DND-41 (cell line): Measurements from ENCODE around the gene LAMC1.

Experiments
- ATAC-seq: fragments of 200-7000 bp; cut with Tn5 transposase; 3 replicates; pipeline ENCODE4 v1.9.1; 2021; ENCODE audit warnings: low read depth; ENCODE audit not compliant: insufficient read depth
- DNase-seq: peaks from one replicate; pipeline ENCODE4 v3.0.0-alpha.2; 2020
- H2AFZ ChIP-seq: 2 replicates; pipeline ENCODE4 v1.6.0; 2012; ENCODE audit warnings: low read depth, low read length
- H3K27ac ChIP-seq: 2 replicates; pipeline ENCODE4 v1.5.1; 2012; ENCODE audit warnings: low read length, inconsistent platforms
- H3K27me3 ChIP-seq: fragments of 200-600 bp; sonication (generic); 2 replicates; pipeline ENCODE4 v1.6.0; 2012; ENCODE audit warnings: low read length, mild to moderate bottlenecking, inconsistent platforms; ENCODE audit not compliant: insufficient read depth, poor library complexity
- H3K36me3 ChIP-seq: 2 replicates; pipeline ENCODE4 v1.5.1; 2012; ENCODE audit warnings: low read length, inconsistent platforms; ENCODE audit not compliant: insufficient read depth
- H3K4me1 ChIP-seq: 2 replicates; pipeline ENCODE4 v1.5.1; 2012; ENCODE audit warnings: mild to moderate bottlenecking, low read length; ENCODE audit not compliant: insufficient read depth
- H3K4me2 ChIP-seq: 2 replicates; pipeline ENCODE4 v1.6.0; 2012; ENCODE audit warnings: mild to moderate bottlenecking, moderate library complexity, low read length, inconsistent platforms; ENCODE audit not compliant: insufficient read depth
- H3K4me3 ChIP-seq, 2 experiments: fragments of 200-600 bp in 1 of 2; shearing (Covaris generic) in 1 of 2; 2 replicates each; pipeline ENCODE4 v1.5.1; 2012 to 2016; ENCODE audit warnings: inconsistent platforms in 2 of 2, low read length in 2 of 2, mild to moderate bottlenecking in 2 of 2, low read depth in 1 of 2, moderate library complexity in 1 of 2
- H3K79me2 ChIP-seq: 2 replicates; pipeline ENCODE4 v1.6.0; 2012; ENCODE audit warnings: low read length, inconsistent platforms; ENCODE audit not compliant: insufficient read depth
- H3K9ac ChIP-seq: 2 replicates; pipeline ENCODE4 v1.6.0; 2012; ENCODE audit warnings: low read depth, mild to moderate bottlenecking, inconsistent platforms, low read length, moderate library complexity
- H3K9me3 ChIP-seq: 2 replicates; pipeline ENCODE4 v1.5.1; 2012; ENCODE audit warnings: low read length, moderate library complexity, mild to moderate bottlenecking, inconsistent platforms; ENCODE audit not compliant: insufficient read depth, severe bottlenecking
- H4K20me1 ChIP-seq: 2 replicates; pipeline ENCODE4 v1.6.0; 2012; ENCODE audit warnings: low read length; ENCODE audit not compliant: insufficient read depth
- EZH2 ChIP-seq: IDR thresholded peaks from 3 replicates; pipeline ENCODE4 v1.6.1; 2012; ENCODE audit warnings: borderline replicate concordance, low read depth, mild to moderate bottlenecking, moderate library complexity, low read length, inconsistent platforms; ENCODE audit not compliant: severe bottlenecking
- TF ChIP-seq, protein P1 (sequence below): IDR thresholded peaks from 2 replicates; pipeline ENCODE4 v1.5.1; 2012; ENCODE audit warnings: borderline replicate concordance, low read length, moderate library complexity, mild to moderate bottlenecking; ENCODE audit not compliant: poor library complexity, severe bottlenecking; ENCODE audit errors: extremely low read depth

LAMC1 gene

DNA sequence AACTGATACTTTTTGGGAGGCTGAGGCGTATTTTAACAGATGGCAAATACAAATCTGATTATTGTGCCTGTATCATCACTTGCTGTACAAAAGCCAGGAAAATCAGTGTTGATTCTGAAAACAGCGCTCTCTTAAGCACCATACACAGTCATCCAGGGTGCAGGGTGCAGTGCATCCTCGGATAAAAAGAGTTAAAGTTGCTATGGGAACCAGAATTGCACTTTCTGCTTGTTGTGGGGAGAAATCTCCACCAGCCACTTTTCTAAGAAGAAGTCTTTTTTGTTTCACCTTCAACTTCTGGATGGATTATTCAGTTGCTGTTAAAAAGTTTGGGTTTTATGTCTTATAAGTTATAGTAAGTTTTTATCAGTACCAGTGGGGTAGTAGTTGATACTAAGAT, 3.8 kb downstream of the LAMC1 start:
- H3K27me3 ChIP-seq = peaks cover 40% of the 10 kb centered on the region
- H3K4me3 ChIP-seq = no peak overlapping the region
- H3K4me2 ChIP-seq = no peak overlapping the region
- H3K36me3 ChIP-seq = no peaks in the 10 kb centered on the region
- no peaks in the 10 kb centered on the region for H3K9me3 ChIP-seq
- no peak overlapping the region for H2AFZ ChIP-seq
- TF ChIP-seq, protein P1, sequence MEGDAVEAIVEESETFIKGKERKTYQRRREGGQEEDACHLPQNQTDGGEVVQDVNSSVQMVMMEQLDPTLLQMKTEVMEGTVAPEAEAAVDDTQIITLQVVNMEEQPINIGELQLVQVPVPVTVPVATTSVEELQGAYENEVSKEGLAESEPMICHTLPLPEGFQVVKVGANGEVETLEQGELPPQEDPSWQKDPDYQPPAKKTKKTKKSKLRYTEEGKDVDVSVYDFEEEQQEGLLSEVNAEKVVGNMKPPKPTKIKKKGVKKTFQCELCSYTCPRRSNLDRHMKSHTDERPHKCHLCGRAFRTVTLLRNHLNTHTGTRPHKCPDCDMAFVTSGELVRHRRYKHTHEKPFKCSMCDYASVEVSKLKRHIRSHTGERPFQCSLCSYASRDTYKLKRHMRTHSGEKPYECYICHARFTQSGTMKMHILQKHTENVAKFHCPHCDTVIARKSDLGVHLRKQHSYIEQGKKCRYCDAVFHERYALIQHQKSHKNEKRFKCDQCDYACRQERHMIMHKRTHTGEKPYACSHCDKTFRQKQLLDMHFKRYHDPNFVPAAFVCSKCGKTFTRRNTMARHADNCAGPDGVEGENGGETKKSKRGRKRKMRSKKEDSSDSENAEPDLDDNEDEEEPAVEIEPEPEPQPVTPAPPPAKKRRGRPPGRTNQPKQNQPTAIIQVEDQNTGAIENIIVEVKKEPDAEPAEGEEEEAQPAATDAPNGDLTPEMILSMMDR = no peak
- TF ChIP-seq EZH2 = no peak
- DNase-seq = no peak
- no peaks in the 10 kb centered on the region for H3K79me2 ChIP-seq
- ATAC-seq = no peak
- no peaks in the 10 kb centered on the region for H4K20me1 ChIP-seq
- no peak overlapping the region for H3K27ac ChIP-seq
- H3K4me1 ChIP-seq = no peaks in the 10 kb centered on the region
- no peak overlapping the region for H3K9ac ChIP-seq

DNA sequence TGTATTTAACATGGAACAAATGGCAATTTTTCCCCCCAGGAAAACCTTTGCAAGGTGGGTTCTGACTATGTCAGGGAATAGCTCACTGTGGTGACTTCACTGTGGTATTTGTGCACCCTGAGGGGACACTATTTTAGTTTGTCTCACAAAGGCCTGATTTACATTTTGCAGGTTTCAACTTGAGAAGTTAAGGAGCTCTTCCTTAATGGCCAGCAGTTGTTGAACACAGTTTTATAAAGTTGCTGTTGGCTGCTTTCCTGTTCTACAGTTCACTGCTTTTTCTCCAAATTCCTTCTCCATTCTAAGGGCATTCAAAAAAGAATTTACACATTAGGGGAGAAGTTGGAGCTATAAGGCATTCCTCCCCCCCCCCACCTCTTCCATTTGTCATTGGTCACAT, 4.6 kb downstream of the LAMC1 start:
- Histone ChIP-seq H3K4me2 (no peak overlapping the region), H3K79me2 (no peaks in the 10 kb centered on the region), H3K4me1 (no peaks in the 10 kb centered on the region), H4K20me1 (no peaks in the 10 kb centered on the region), H3K4me3 (no peak overlapping the region), H3K27me3 (peaks cover 40% of the 10 kb centered on the region), H3K27ac (no peak overlapping the region), H3K9me3 (no peaks in the 10 kb centered on the region), H2AFZ (no peak overlapping the region), H3K9ac (no peak overlapping the region), H3K36me3 (no peaks in the 10 kb centered on the region)
- TF ChIP-seq, protein P1 = no peak
- no peak for TF ChIP-seq EZH2
- no peak for DNase-seq
- ATAC-seq = no peak

DNA sequence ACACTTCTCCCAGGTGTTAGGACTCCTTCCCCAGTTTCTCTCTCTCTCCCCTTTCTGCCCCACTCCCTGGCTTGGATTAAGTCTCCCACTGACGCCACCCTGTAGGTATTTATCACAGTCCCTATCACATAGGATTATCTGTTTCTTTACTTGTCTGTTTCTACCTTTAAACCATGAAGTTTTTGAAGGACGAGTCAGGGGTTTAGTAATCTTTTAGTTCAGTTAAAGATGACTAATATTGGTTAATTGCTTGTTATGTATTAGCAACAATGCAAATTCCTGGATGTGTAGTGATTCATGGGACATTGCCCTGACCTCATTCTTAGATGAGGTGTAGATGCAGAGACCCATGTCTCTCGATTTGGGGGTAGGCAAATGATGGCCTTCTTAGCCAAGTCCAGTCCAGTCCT, 6.4 kb downstream of the LAMC1 start:
- no peak overlapping the region for H2AFZ ChIP-seq
- ATAC-seq (no peak), DNase-seq (no peak)
- no peaks in the 10 kb centered on the region for H4K20me1 ChIP-seq
- no peaks in the 10 kb centered on the region for H3K9me3 ChIP-seq
- no peaks in the 10 kb centered on the region for H3K79me2 ChIP-seq
- H3K9ac ChIP-seq = no peak overlapping the region
- H3K4me1 ChIP-seq = peaks cover 6% of the 10 kb centered on the region; the same call in 1 of the 2 replicates
- no peak overlapping the region for H3K4me3 ChIP-seq
- no peaks in the 10 kb centered on the region for H3K36me3 ChIP-seq
- no peak overlapping the region for H3K27ac ChIP-seq
- no peak overlapping the region for H3K4me2 ChIP-seq
- H3K27me3 ChIP-seq = peaks cover 42% of the 10 kb centered on the region
- TF ChIP-seq EZH2 = no peak
- TF ChIP-seq, protein P1 = no peak

DNA sequence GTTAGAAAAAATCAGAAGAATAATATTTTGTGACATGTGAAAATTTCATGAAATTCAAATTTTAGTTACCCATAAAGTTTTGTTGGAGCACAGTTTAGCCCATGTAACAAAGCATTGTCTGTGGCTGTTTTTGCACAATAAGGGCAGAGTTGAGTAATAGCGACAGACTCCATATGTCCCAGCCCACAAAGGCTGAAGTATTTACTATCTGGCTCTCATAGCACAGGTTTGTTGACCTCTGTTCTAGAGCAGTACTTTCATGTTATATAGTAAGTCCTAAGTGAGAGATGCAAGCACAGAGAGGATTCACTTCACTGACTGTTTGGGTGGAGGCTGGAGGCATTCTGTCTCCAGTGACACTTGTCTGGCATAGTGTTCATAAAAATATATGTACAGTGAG, 6.8 kb downstream of the LAMC1 start:
- TF ChIP-seq EZH2 = no peak
- TF ChIP-seq, protein P1 = no peak
- H3K9ac ChIP-seq = no peak overlapping the region
- no peaks in the 10 kb centered on the region for H3K36me3 ChIP-seq
- ATAC-seq (no peak), DNase-seq (no peak)
- H3K79me2 ChIP-seq = no peaks in the 10 kb centered on the region
- H3K4me3 ChIP-seq = no peak overlapping the region
- no peaks in the 10 kb centered on the region for H4K20me1 ChIP-seq
- no peak overlapping the region for H3K27ac ChIP-seq
- no peak overlapping the region for H3K4me2 ChIP-seq
- no peaks in the 10 kb centered on the region for H3K9me3 ChIP-seq
- H3K4me1 ChIP-seq = peaks cover 6% of the 10 kb centered on the region; the same call in 1 of the 2 replicates
- peaks cover 37% of the 10 kb centered on the region for H3K27me3 ChIP-seq
- H2AFZ ChIP-seq = no peak overlapping the region
